HCT116 (cell line): ENCODE measurements around the gene CNR2.
"Not testable (repeated sequence)": the region's sequence is repeated elsewhere in the genome, so short reads cannot be mapped to it uniquely, and the experiment has no call there.

Experiments
- CEBPB ChIP-seq: IDR thresholded peaks from 2 replicates; pipeline ENCODE4 v1.6.1; 2012; ENCODE audit warnings: low read depth
- EGR1 ChIP-seq: IDR thresholded peaks from 2 replicates; pipeline ENCODE4 v1.6.1; 2012; ENCODE audit warnings: low read depth
- EZH2 ChIP-seq: fragments of 200-600 bp; sonication (generic); IDR thresholded peaks from 2 replicates; pipeline ENCODE4 v1.6.1; 2017; ENCODE audit warnings: antibody characterized with exemption, mixed run types
- JUND ChIP-seq: IDR thresholded peaks from 2 replicates; pipeline ENCODE4 v1.6.1; 2012
- POLR2A ChIP-seq: IDR thresholded peaks from 2 replicates; pipeline ENCODE4 v1.7.0; 2011; ENCODE audit warnings: borderline replicate concordance; ENCODE audit not compliant: insufficient read depth, insufficient read length; ENCODE audit errors: extremely low read depth
- POLR2AphosphoS5 ChIP-seq: IDR thresholded peaks from 2 replicates; pipeline ENCODE4 v1.6.1; 2011; ENCODE audit warnings: mild to moderate bottlenecking, low read depth, low read length, moderate library complexity
- RAD21 ChIP-seq: IDR thresholded peaks from 2 replicates; pipeline ENCODE4 v1.6.1; 2012; ENCODE audit warnings: low read depth, mild to moderate bottlenecking
- SP1 ChIP-seq: IDR thresholded peaks from 2 replicates; pipeline ENCODE4 v1.6.1; 2012; ENCODE audit warnings: low read depth
- TCF7L2 ChIP-seq: IDR thresholded peaks from 2 replicates; pipeline ENCODE4 v1.7.0; 2011; ENCODE audit warnings: borderline replicate concordance, inconsistent platforms; ENCODE audit not compliant: insufficient read depth, insufficient read length; ENCODE audit errors: extremely low read depth
- TF ChIP-seq, protein P1 (sequence below), 3 experiments: fragments of 200-600 bp in 1 of 3; sonication (generic) in 1 of 3; IDR thresholded peaks in 2 of 3; conservative IDR thresholded peaks in 1 of 3; 2 replicates each; pipeline ENCODE4 v1.5.1; 2012 to 2017; ENCODE audit warnings: low read depth in 2 of 3, low read length in 2 of 3, antibody characterized with exemption in 1 of 3, borderline replicate concordance in 1 of 3, control low read depth in 1 of 3, mild to moderate bottlenecking in 1 of 3, mixed read lengths in 1 of 3, mixed run types in 1 of 3, moderate library complexity in 1 of 3; ENCODE audit not compliant: insufficient read depth in 1 of 3
- TF ChIP-seq, protein P2 (sequence below): IDR thresholded peaks from 2 replicates; pipeline ENCODE4 v1.6.1; 2011; ENCODE audit warnings: mild to moderate bottlenecking, low read length, moderate library complexity; ENCODE audit not compliant: insufficient replicate concordance; ENCODE audit errors: extremely low read depth

DNA sequence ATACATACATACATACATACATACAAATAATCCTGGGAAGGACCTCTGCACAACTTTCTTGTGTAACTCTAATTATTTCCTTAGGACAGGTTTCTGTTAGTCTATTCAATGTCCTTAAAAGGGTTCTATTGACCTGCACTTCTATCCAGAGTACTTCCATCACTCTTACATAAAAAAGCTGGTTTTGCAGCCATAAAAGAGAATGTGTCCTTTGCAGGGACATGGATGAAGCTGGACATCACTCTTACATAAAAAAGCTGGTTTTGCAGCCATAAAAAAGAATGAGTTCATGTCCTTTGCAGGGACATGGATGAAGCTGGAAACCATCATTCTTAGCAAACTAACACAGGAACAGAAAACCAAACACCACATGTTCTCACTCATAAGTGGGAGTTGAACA, 61.8 kb downstream of the CNR2 start:
- TF ChIP-seq, protein P1, sequence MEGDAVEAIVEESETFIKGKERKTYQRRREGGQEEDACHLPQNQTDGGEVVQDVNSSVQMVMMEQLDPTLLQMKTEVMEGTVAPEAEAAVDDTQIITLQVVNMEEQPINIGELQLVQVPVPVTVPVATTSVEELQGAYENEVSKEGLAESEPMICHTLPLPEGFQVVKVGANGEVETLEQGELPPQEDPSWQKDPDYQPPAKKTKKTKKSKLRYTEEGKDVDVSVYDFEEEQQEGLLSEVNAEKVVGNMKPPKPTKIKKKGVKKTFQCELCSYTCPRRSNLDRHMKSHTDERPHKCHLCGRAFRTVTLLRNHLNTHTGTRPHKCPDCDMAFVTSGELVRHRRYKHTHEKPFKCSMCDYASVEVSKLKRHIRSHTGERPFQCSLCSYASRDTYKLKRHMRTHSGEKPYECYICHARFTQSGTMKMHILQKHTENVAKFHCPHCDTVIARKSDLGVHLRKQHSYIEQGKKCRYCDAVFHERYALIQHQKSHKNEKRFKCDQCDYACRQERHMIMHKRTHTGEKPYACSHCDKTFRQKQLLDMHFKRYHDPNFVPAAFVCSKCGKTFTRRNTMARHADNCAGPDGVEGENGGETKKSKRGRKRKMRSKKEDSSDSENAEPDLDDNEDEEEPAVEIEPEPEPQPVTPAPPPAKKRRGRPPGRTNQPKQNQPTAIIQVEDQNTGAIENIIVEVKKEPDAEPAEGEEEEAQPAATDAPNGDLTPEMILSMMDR (IDR thresholded peaks at IDR 0.05 in 2 of 3, conservative IDR thresholded peaks at IDR 0.05 in 1 of 3; ENCODE audit: borderline replicate concordance in 1 of 3, insufficient read depth in 1 of 3, low read depth in 2 of 3, low read length in 2 of 3) = not testable (repeated sequence)
- TF ChIP-seq EGR1, RAD21, EZH2, POLR2A, SP1, TCF7L2, CEBPB, POLR2AphosphoS5, JUND: not testable (repeated sequence)
- TF ChIP-seq, protein P2, sequence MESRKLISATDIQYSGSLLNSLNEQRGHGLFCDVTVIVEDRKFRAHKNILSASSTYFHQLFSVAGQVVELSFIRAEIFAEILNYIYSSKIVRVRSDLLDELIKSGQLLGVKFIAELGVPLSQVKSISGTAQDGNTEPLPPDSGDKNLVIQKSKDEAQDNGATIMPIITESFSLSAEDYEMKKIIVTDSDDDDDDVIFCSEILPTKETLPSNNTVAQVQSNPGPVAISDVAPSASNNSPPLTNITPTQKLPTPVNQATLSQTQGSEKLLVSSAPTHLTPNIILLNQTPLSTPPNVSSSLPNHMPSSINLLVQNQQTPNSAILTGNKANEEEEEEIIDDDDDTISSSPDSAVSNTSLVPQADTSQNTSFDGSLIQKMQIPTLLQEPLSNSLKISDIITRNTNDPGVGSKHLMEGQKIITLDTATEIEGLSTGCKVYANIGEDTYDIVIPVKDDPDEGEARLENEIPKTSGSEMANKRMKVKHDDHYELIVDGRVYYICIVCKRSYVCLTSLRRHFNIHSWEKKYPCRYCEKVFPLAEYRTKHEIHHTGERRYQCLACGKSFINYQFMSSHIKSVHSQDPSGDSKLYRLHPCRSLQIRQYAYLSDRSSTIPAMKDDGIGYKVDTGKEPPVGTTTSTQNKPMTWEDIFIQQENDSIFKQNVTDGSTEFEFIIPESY = not testable (repeated sequence)
